OCI-M2 (cell line): ENCODE data around the gene SSC5D.

Experiments
- DNase-seq: peaks from one replicate; lab custom pipeline; 2025; ENCODE audit not compliant: unreplicated experiment; lab: John Stamatoyannopoulos, UW

The SSC5D gene

GRCh38 chr19:55472463-55472862, 15.8 kb upstream of the SSC5D start:
- DNase-seq: no peak

- DNase-seq: no peak
Observed at GRCh38 chr19:55473225-55474012, 14.8 kb upstream of the SSC5D start.

- no peak for DNase-seq
Observed at GRCh38 chr19:55474269-55475265, 13.7 kb upstream of the SSC5D start.

GRCh38 chr19:55476100-55476775, 12.0 kb upstream of the SSC5D start, which contains the start of gene ZNF628:
ZNF628 (plus strand) TSS chr19:55476617; CDS start chr19:55479911, 3,294 bp downstream.
- peak; percentile 72 for DNase-seq

- DNase-seq: no peak
Observed at GRCh38 chr19:55477905-55478304, 10.3 kb upstream of the SSC5D start.

GRCh38 chr19:55478364-55478763, 9.9 kb upstream of the SSC5D start:
- DNase-seq: no peak

- no peak for DNase-seq
Observed at GRCh38 chr19:55479045-55479444, 9.2 kb upstream of the SSC5D start.

- no peak for DNase-seq
Observed at GRCh38 chr19:55479451-55480230, 8.6 kb upstream of the SSC5D start.

GRCh38 chr19:55481148-55481793, 7.0 kb upstream of the SSC5D start:
- DNase-seq: no peak

GRCh38 chr19:55481794-55482155, 6.5 kb upstream of the SSC5D start:
- DNase-seq: no peak

GRCh38 chr19:55482156-55482961, 5.9 kb upstream of the SSC5D start:
- no peak for DNase-seq

- DNase-seq: no peak
Observed at GRCh38 chr19:55482967-55483705, 5.1 kb upstream of the SSC5D start.

GRCh38 chr19:55483706-55484592, 4.3 kb upstream of the SSC5D start:
- no peak for DNase-seq

GRCh38 chr19:55484593-55485438, 3.4 kb upstream of the SSC5D start, which contains the start of gene NAT14:
NAT14 (plus strand) TSS chr19:55485188; CDS start chr19:55485709, 521 bp downstream.
- DNase-seq: peak; percentile 13

GRCh38 chr19:55485439-55486011, 2.7 kb upstream of the SSC5D start:
- no peak for DNase-seq
